Measurements from ENCODE around the gene TFCP2L1. TPM values are rescaled to one million over a fixed set of nuclear protein-coding genes. Genes with fewer than 3 reads are reported as not detected.

Gene TFCP2L1
- total RNA-seq, 1 donor, result 0.54 TPM

GRCh38 chr2:121245120-121245820 is 39.7 kb downstream of the TFCP2L1 start:
- DNase-seq (ENCODE audit: low read depth in 2 of 3, low spot score in 2 of 3), result no peak

GRCh38 chr2:121244616-121245015 is 40.4 kb downstream of the TFCP2L1 start:
- no peak for DNase-seq (ENCODE audit: low read depth in 2 of 3, low spot score in 2 of 3)

GRCh38 chr2:121243821-121244460 is 41.1 kb downstream of the TFCP2L1 start:
- DNase-seq (ENCODE audit: low read depth in 2 of 3, low spot score in 2 of 3), result no peak

GRCh38 chr2:121242976-121243375 is 42.0 kb downstream of the TFCP2L1 start:
- DNase-seq (ENCODE audit: low read depth in 2 of 3, low spot score in 2 of 3), result no peak

- DNase-seq (ENCODE audit: low read depth in 2 of 3, low spot score in 2 of 3), result no peak
Observed at GRCh38 chr2:121242175-121242875, 42.7 kb downstream of the TFCP2L1 start.

GRCh38 chr2:121241466-121241865 is 43.5 kb downstream of the TFCP2L1 start:
- DNase-seq (ENCODE audit: low read depth in 2 of 3, low spot score in 2 of 3), result no peak

- no peak for DNase-seq (ENCODE audit: low read depth in 2 of 3, low spot score in 2 of 3)
Observed at GRCh38 chr2:121240436-121240835, 44.6 kb downstream of the TFCP2L1 start.

GRCh38 chr2:121239969-121240368 is 45.0 kb downstream of the TFCP2L1 start:
- no peak for DNase-seq (ENCODE audit: low read depth in 2 of 3, low spot score in 2 of 3)

GRCh38 chr2:121239471-121239870 is 45.5 kb downstream of the TFCP2L1 start:
- DNase-seq (ENCODE audit: low read depth in 2 of 3, low spot score in 2 of 3), result no peak

- DNase-seq (ENCODE audit: low read depth in 2 of 3, low spot score in 2 of 3), result no peak
Observed at GRCh38 chr2:121238828-121239227, 46.2 kb downstream of the TFCP2L1 start.

GRCh38 chr2:121237980-121238665 is 46.9 kb downstream of the TFCP2L1 start:
- DNase-seq (ENCODE audit: low read depth in 2 of 3, low spot score in 2 of 3), result no peak

GRCh38 chr2:121237336-121237979 is 47.5 kb downstream of the TFCP2L1 start:
- no peak for DNase-seq (ENCODE audit: low read depth in 2 of 3, low spot score in 2 of 3)

- DNase-seq (ENCODE audit: low read depth in 2 of 3, low spot score in 2 of 3), result no peak
Observed at GRCh38 chr2:121236650-121237180, 48.3 kb downstream of the TFCP2L1 start.

GRCh38 chr2:121236101-121236640 is 48.8 kb downstream of the TFCP2L1 start:
- no peak for DNase-seq (ENCODE audit: low read depth in 2 of 3, low spot score in 2 of 3)

GRCh38 chr2:121235542-121235941 is 49.5 kb downstream of the TFCP2L1 start:
- DNase-seq (ENCODE audit: low read depth in 2 of 3, low spot score in 2 of 3), result no peak

- no peak for DNase-seq (ENCODE audit: low read depth in 2 of 3, low spot score in 2 of 3)
Observed at GRCh38 chr2:121234791-121235190, 50.2 kb downstream of the TFCP2L1 start.

GRCh38 chr2:121234144-121234543 is 50.9 kb downstream of the TFCP2L1 start:
- DNase-seq (ENCODE audit: low read depth in 2 of 3, low spot score in 2 of 3), result no peak

GRCh38 chr2:121233486-121234110 is 51.4 kb downstream of the TFCP2L1 start:
- DNase-seq (ENCODE audit: low read depth in 2 of 3, low spot score in 2 of 3), result no peak

GRCh38 chr2:121232626-121233265 is 52.3 kb downstream of the TFCP2L1 start:
- DNase-seq (ENCODE audit: low read depth in 2 of 3, low spot score in 2 of 3), result no peak
